Esophagus mucosa (tissue), 1 donor: Measurements from ENCODE around the gene LONRF2. TPM values are rescaled to one million over a fixed set of nuclear protein-coding genes. Genes with fewer than 3 reads are reported as not detected.

Experiments
- ATAC-seq: fragments of 200-7000 bp; cut with Tn5 transposase; one replicate; pipeline ENCODE4 v1.9.1; 2020
- total RNA-seq: library from RNA; stranded (reverse); gene quantifications from one replicate; pipeline ENCODE4 v1.2.4, GENCODE V29; 2023
- donor health status: DM: yes; HTN: yes; CAD: no.

Gene LONRF2
- total RNA-seq, 1 donor from 2014 or later = 0.48 TPM

DNA sequence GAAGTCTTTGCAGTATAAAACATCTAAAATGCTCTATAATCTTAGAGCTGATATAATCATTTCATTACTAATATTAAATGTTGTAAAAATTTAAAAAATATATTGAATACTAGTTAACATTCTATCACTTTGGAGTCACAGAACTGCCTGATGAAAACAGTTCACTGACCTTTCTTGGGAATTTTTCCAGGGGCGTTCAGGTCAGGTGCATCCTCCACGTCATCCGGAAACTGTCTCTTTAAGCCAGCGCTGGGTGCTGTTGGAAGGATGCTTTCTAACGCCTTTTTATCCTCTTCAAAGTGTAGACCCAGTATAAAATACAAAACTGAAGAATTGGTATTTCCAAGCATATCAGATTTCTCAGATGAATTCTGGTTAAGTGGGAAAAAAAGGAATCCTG lies 22.8 kb downstream of the LONRF2 start:
- ATAC-seq = no peak

DNA sequence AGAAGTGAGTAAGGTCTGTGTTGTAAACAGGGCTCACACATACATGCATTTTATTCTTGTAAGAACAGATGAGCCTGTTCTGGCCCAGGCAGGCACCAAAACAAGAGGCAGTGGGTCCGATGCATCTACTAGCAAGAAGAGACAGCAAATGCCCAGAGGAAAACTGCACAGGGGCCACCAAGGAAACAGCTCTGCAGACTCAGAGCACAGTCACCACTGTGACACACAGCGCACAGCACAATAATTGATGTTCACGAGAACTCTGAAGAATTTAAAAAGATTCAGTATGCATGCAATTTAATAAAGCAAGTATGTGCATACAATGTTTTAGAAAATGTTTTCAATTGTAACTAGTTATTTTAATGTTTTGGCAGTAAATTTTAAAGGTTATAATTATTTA lies 24.8 kb downstream of the LONRF2 start:
- no peak for ATAC-seq

DNA sequence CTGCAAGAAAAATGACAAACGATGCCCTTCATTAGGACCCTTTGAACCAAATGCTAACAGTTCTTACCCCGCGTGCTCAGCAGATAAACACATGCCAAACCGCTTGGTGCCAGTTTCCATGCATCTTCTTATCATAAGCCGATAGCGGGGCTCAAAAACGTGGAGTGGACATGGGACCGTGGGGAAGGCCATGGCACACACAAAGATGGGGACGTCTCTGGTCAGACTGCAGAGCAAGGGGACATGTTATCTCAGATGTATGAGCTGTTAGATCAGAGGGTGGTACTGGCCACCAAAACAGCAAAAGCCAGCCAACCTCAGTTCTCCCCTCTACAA lies 28.2 kb downstream of the LONRF2 start:
- no peak for ATAC-seq

DNA sequence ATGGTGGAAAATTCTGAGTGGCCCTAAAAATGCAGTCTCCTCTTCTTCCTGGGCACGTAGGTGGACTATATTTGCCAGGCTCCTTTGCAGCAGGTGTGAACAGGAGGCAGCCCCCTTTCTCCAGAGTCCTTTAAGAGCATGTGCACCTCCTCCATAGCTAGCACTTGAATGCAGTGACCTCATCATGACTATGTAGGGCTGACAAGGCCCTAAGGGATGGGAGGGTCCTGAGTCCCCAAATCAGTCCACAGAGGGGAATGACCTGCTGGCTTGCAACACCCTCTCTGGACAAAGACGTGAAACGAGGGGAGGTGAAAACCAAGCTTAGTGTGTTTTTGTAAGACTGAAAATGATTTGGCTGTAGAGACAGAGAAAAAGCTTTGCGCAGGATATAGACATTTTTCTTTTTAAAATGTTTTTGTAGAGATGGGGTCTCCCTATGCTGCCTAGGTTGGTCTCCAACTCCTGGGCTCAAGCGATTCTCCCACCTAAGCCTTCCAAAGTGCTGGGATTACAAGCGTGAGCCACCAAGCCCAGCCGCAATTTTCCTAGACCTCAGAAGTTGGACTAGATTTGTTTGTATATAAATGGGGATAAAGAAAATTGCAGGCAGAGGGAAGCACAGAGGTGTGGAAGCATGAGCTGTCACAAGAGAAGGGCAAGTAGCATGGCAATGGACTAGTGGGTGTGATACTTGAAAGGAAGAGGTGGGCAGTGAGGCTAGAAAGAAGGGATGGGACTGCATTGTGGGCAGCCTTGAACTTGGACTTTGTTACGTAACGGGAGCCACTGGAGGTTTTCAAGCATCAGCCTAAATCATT lies 28.8 kb downstream of the LONRF2 start:
- ATAC-seq = no peak

DNA sequence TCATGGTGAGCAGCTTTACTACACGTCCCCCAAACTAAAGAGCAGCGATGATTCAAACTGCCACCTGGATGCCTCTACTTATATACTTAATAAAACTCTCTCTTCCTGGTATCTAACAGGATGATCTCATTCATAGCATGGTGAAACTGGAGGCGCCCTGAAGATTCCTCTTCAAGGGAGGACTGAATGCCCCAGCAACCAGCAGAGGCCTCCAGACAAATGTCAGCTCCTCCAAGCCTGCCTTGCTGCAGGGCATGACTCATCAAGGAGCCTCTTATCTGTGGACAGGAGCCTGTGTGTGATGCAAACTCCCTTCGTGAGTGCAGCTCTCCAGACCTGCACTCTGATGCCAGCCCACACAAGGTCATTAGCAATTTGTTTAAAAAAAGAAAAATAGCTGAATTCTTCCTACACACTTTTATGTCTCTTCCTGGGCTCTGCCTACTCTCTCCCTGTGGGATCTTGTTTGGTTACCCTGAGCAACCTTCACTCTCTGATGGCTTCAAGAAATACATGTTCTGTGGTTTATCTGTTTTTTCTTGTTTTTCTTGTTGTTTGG lies 30.2 kb downstream of the LONRF2 start:
- peak; percentile 85 for ATAC-seq

DNA sequence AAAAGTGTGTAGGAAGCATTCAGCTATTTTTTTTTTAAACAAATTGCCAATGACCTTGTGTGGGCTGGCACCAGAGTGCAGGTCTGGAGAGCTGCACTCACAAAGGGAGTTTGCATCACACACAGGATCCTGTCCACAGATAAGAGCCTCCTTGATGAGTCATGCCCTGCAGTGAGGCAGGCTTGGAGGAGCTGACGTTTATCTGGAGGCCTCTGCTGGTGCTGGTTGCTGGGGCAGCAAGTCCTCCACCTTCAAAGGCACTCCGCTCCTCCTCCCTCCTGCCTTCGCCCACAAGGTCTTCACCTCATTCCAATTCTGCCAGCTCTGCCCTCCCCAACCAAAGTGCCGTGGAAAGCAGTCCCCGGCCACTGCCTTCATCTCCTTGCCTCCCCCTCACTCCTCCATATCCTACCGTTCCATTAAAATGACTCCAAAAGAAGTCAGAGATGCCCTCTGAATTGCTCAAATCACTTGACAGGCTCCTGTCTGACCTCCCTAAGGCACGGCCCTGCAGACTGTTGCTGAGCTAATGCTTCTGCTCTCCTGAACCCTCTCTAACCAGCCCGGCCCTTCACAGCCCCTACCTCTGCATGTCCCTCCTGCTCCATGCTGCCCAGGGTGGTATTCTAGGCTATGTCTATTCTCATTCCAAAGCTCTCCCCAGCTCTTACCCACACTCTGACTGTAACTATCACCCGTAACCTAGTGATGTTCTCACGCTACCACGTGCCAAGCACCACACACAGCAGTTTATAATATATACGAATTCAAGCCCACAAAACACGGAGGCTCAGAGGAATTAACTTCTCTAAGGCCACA lies 30.9 kb downstream of the LONRF2 start:
- ATAC-seq = peak; percentile 80

DNA sequence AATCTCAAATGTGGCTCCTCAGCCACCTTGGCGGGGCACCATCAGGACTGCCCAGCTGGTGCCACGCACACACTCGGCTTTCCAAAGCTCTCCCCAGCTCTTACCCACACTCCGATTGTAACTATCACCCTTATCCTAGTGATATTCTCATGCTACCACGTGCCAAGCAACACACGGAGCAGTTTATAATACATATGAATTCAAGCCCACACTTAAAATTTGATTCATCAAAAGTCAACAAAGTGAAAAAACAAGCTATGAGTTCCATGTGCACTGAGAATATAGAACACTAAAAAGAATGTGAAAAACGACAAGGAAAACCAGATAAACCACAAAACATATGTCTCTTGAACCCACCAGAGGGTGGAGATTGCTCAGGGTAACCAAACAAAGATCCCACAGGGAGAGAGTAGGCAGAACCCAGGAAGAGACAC lies 31.6 kb downstream of the LONRF2 start:
- no peak for ATAC-seq

DNA sequence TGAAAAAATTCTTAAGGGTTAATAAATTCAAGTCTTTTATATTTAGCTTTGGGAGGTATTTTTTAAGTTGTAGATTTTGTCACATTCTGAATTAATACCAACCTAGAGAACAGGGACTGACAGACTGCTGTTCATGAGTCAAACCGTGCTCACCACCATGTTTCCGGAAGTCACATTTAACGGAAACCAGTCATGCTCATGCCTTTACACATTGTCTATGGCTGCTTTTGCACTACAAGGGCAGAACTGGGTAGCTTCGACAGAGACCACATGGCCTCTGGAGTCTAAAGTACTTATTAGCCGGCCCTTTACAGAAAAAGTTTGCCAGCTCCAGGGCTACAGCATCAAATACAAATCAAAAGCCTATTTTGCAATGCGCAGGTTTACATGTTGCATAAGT lies 33.3 kb downstream of the LONRF2 start:
- no peak for ATAC-seq

DNA sequence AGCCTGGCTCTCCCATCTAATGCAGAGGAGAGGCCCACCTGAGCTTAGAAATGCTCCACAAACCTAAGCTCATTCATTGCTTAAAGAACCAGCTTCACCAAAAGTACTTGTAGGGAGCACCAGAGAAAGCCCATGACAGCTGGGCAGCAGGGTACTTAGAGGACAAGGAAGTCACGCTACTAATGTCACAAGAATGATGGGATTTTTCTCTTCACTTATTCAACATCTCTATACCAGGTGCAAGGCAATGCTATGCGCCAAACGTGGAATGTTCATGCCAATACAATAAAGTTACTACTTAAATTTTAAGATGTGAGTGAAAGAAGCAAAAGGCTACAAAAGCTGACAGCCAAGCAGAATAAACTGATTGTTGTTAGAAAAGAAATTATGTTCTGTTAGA lies 36.0 kb downstream of the LONRF2 start:
- no peak for ATAC-seq

DNA sequence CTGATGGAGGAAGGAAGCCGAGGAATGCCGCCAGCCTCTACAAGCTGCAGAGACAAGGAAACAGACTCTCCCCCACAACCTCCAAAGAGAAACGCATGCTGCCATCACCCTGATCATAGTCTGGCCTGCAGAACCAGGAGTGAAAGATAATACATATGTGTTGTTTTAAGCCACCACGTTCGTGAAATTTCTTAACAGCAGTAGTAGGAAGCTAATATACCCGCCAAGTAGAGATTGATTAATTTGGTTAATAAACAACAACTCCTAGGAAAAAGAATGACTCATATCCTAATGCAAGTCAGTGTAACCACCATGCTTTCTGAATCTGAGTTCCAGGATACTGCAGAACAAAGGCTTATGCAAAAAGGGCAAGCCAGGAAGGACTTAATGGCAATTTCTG lies 36.6 kb downstream of the LONRF2 start:
- ATAC-seq = peak; percentile 53

DNA sequence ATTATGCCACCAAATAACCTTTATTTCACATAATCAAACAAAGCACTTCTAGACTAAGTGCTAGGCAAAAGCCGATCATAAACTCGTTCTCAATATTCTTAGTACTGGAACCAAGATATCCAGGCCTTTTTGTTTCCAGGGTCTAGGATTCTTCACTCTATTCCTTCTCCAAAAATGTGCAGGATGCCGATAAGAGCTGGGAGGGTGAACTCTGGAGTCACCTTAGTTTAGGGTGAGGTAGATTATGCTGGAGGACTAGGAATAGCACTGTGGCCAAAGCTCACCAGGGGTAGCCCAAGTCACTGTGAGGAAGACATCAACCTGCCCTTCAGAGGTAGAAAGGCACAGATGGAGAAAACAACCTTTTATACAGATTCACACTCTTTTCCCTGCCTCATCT lies 37.3 kb downstream of the LONRF2 start:
- ATAC-seq = no peak

DNA sequence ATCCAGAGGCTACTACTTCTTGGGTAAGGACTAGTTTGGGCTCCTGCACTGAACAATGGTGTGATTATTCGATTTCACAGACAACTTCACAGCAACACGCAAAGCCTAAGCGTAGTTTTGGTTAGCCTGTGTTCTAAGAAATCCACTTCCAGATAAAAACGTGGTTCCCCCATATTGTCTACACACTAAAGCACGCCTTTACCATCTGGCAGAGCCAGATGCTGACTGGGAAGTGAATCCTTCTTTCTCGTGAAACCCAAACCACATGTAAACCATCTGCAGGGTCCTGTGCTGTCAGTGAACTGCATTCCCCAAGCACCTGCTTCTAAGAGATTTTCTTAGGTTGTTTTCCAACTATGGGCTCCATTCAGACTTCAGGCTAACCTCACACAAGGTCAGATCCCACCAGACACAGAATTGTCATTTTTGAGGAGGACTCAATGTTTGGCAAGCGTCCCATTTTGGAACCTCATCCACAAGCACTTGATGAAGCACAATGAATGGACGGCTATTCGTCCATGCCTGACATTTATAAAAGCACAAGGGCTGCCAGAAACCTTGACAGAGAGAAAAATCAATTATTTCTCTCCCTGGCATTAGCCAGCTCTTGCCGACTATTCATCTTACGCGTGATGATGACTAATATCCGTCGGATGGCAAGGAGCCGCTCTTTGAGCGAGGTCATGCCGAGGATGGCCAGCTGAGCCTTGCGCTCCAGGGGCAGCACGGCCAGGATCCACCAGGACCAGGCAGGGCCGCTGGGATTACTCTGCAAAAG lies 38.4 kb downstream of the LONRF2 start:
- ATAC-seq = no peak

DNA sequence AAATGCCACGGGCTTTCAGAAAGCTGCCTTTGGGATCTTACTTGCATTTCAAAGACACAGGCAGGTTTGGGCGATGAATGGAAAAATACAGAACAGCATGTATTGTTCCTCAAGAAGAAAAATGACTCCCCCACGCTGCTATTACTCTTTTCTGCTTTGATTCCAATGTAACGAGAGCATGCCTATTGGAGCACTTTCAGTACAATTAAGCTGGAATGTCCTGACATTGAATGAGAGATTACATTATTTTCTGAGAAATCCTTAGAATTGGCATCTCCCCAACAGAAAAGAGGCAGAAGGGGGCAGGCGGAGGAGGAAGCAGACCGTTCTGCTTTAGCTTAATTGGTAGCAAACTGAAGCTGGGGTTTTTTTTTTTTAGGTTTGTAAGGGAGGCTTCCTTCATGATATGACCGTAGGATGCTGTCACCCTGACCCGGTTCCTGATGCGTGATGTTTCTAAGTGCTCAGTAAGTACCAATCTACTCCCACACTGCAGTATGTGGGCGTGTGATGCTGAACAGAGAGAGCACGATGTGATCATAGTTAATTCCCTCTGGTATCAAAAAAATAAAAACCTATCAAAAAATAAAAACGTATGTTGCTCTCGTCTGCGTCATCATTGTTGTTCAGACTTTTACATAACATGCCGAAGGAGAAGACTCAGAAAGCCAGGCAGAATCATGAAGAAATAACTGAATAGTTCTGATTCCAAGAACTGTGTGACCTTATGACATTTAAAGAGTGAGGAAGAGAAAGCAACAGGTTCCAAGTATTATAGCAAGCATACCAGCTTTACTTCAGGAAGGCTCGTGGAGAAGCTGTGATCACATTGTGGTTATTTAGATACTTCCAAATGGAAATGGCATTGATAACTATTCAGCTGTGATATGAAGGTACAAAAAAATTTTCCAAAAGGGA lies 40.5 kb downstream of the LONRF2 start:
- no peak for ATAC-seq

DNA sequence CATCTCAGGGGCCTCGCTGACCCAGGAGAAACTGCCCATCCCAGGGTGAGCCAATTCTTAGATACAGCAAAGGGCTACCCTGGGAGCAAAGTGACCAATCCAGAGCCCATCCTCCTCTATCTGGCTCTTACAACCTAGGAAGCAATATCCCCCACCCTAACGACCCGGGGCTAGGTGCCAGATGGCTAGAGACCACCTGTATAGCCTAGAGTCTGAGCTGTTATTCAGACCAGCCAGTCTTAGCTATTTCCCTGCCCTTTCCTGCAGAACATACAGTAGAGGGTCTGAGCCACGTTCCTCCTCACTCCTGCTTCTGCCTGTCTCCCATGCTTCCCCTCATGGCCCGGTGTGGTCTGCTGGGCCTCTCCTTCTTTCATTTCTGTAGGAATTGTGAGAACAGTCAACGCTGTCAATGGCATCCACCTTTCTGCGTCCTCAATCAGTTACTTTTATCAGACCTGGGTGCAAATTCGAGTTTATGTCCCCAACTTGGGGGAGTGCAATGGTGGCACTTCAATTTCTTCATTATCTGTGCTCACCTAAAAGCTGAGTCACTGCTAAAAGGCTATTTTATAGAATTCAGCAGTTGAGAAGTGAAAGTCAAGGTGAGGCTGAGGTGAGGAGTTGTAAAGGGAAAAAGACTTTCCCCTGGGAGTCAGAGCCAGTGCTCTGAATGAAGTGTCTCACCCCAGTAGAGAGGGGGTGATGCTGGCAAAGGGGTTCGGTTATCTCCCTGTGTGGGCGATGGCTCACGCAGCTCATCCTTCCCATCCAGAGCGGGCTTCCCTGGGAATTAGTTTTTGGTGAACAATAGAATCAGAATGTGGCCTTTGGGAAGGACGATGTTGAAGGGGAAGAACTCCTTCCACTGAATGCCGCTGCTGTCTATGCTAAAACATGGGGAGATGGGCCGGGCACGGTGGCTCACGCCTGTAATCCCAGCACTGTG lies 42.4 kb downstream of the LONRF2 start:
- no peak for ATAC-seq

DNA sequence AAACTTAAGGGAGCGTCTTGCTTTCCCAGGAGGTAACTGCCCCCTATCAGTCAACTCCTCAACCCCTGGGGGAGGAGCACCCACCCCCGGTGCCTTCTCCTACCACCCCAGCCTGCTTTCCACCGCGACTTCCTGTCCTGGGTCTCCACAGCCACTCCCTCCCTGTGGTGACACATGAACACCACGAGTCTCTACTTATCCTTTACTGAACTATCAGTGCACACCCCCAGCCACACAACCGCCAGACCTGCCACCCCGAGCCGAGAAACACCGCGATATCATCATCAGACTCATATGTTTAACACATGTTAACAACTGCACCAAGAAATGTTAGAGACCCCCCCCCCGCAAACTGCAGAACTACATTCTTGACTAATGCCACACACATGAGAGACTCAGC lies 43.3 kb downstream of the LONRF2 start:
- no peak for ATAC-seq

DNA sequence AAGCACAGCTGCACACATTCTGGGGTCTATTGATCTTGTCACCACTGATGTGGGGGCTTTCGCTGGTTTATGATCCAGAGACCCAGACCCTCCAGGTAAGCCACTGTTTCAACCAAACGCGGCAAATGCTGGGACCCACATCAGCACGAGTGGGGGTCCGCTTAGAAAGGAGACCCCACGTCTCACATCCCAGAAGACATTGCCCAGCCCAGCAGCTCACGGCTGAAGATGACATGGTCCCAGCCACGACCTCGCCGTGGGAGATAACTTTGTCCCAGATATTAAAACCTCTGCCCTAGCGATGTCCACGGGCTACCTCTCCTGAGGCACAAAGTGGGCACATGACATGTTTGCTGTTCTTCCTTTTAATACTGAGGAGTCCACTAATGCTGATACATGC lies 43.8 kb downstream of the LONRF2 start:
- ATAC-seq = no peak

DNA sequence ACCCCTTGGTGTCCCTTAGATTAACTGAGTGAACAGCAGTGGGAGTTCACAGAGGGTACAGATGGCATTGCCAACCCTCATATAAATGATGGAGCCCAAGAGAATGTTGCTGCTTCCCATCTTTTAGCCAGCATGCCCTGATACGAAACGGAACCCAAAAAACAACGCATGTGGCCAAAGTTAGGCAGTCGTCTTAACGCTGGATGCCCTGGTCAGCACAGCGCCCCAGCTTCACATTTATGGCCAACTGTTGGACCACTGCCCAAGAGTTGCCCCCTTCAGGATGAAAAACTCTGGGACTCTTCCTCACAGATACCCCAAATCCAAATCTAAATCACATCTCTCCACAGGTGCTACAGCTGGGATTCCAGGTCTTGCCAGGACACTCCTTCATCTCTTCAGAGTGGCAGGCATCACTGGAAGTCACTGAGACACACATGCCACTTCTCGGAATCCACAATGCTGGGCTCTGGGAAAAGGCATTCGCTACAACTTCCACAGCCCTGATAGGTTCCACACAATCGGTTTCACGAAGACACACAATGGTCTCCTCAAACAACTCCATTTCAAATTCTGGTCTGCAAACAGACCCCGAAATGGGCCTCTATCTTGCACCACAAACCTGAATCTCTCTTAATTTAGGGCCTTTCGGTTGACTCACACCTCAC lies 44.6 kb downstream of the LONRF2 start:
- ATAC-seq = no peak

DNA sequence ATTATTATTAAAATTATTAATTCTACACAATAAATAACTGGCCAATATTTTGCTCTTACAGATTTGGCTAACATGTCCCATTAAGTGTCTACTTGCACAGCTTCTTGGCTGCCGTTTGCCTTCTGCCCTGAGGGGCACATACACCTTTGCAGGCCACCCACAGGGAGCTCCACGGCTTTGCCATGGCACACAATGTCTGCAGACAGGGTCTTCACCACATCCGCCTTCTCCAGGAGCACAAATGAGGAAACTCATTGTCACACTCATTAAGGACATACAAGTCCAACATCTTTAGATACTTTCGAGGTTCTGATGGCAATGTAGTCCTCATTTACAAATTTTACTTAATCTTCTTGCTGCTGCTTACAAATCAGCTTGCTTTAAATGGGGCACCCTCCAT lies 45.6 kb downstream of the LONRF2 start:
- no peak for ATAC-seq

DNA sequence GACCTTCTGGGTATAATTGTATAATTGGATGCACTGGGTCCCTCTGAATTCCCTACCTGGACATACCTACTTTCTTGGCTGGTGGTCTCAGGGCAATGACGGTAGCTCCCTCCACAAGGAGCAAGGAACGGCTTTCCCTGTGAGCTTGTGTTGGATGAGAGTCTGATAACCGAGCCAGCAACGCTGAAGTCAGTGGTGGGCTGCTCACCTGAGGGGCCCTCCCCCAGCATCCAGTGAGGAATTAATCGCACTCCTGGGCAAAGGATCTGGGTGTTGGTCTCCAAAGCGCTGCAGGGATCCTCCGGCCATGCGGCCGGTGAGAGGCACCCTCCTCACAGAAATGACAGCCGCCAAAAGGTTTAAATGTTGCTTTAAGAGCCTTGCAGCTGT lies 47.1 kb downstream of the LONRF2 start:
- no peak for ATAC-seq

DNA sequence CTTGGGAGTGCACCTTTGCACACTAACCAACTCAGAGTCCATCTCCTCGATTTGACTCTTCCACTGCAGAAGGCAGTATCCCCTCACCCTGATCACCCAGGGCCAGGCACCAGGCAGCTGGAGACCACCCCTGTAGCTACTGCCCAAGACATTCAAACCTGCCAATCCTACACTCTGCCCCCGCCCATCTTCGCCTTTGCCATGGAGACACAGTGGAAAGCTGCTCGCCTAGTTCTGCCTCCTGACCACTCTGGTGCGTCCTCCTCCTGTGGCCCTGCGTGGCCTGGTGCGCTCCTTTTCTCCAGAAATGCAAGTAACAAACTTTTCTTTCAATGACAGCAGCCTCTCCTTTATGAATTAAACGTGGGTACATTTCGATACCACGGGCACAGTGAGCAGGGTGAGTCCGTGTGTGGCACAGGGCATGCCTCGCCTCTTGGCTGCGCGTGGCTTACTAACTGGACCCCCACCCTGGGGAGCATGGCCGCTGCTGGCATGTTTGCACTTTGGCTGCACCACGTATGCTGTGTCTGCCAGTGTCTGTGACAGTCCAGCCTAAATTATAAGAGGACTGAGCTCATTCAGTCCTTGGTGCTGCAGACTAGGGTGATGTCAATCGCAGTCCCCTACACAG lies 47.6 kb downstream of the LONRF2 start:
- ATAC-seq = no peak
